GM23338 (cell line): Measurements from ENCODE around the gene ZNF610. TPM values are rescaled to one million over a fixed set of nuclear protein-coding genes. Genes with fewer than 3 reads are reported as not detected.
A peak's percentile ranks its signal among the peaks of the same experiment; 100 is the strongest.

Source experiments
- ATAC-seq: fragments of 200-7000 bp; cut with Tn5 transposase; 3 replicates; pipeline ENCODE4 v1.9.1; 2020
- DNase-seq: peaks from one replicate; pipeline ENCODE4 v3.0.0-alpha.2; 2015; ENCODE audit warnings: low spot score
- H2AFZ ChIP-seq: fragments of 200-600 bp; sonication (generic); 2 replicates; pipeline ENCODE4 v1.8.0; 2016; ENCODE audit warnings: antibody characterized with exemption, mild to moderate bottlenecking, moderate library complexity
- H3F3A ChIP-seq: fragments of 200-600 bp; sonication (generic); replicated peaks from 2 replicates; pipeline ENCODE4 v1.8.0; 2017; ENCODE audit warnings: antibody characterized with exemption, mixed run types, low read depth
- H3K27ac ChIP-seq: fragments of 200-600 bp; sonication (generic); 2 replicates; pipeline ENCODE4 v1.6.1; 2016; ENCODE audit warnings: low read depth
- H3K27me3 ChIP-seq: fragments of 200-600 bp; sonication (generic); 2 replicates; pipeline ENCODE4 v1.8.0; 2016; ENCODE audit warnings: mild to moderate bottlenecking, mixed run types, moderate library complexity; ENCODE audit not compliant: insufficient read depth
- H3K36me3 ChIP-seq: fragments of 200-600 bp; sonication (generic); 2 replicates; pipeline ENCODE4 v1.8.0; 2016; ENCODE audit warnings: mild to moderate bottlenecking; ENCODE audit not compliant: insufficient read depth
- H3K4me1 ChIP-seq: fragments of 200-600 bp; sonication (generic); 2 replicates; pipeline ENCODE4 v1.8.0; 2016; ENCODE audit warnings: mild to moderate bottlenecking, moderate library complexity; ENCODE audit not compliant: insufficient read depth
- H3K4me2 ChIP-seq: fragments of 200-600 bp; sonication (generic); 2 replicates; pipeline ENCODE4 v1.7.1; 2017; ENCODE audit warnings: mixed run types
- H3K4me3 ChIP-seq: fragments of 200-600 bp; sonication (generic); 2 replicates; pipeline ENCODE4 v1.6.1; 2016; ENCODE audit warnings: mixed run types
- H3K79me2 ChIP-seq: fragments of 200-600 bp; sonication (generic); replicated peaks from 2 replicates; pipeline ENCODE4 v1.8.0; 2017; ENCODE audit warnings: mild to moderate bottlenecking; ENCODE audit not compliant: insufficient read depth
- H3K9me2 ChIP-seq: fragments of 200-600 bp; sonication (generic); 2 replicates; pipeline ENCODE4 v1.8.0; 2017; ENCODE audit not compliant: insufficient read depth
- H4K20me1 ChIP-seq: fragments of 200-600 bp; sonication (generic); replicated peaks from 2 replicates; pipeline ENCODE4 v1.8.0; 2017; ENCODE audit warnings: mild to moderate bottlenecking; ENCODE audit not compliant: insufficient read depth
- H3K27ac Mint-ChIP-seq: 2 replicates; pipeline ENCODE4 v1.8.0; 2020; ENCODE audit warnings: inconsistent platforms, mild to moderate bottlenecking, moderate library complexity, mixed read lengths
- H3K27me3 Mint-ChIP-seq: 3 replicates; pipeline ENCODE4 v1.8.0; 2022; ENCODE audit warnings: low read depth, mild to moderate bottlenecking, moderate library complexity, mixed read lengths, inconsistent platforms; ENCODE audit not compliant: insufficient read depth, poor library complexity
- H3K36me3 Mint-ChIP-seq: 3 replicates; pipeline ENCODE4 v1.8.0; 2021; ENCODE audit warnings: low read depth, mild to moderate bottlenecking, inconsistent platforms, moderate library complexity, mixed read lengths
- H3K4me1 Mint-ChIP-seq: 3 replicates; pipeline ENCODE4 v1.8.0; 2020; ENCODE audit warnings: mild to moderate bottlenecking, inconsistent platforms, mixed read lengths
- H3K4me3 Mint-ChIP-seq: 3 replicates; pipeline ENCODE4 v1.8.0; 2021; ENCODE audit warnings: moderate library complexity, mild to moderate bottlenecking, inconsistent platforms, mixed read lengths
- H3K9me3 Mint-ChIP-seq: 3 replicates; pipeline ENCODE4 v1.8.0; 2020; ENCODE audit warnings: moderate library complexity, mild to moderate bottlenecking, inconsistent platforms, mixed read lengths
- CREB1 ChIP-seq: fragments of 250-450 bp; sonication (Bioruptor Pico); IDR thresholded peaks from 2 replicates; pipeline ENCODE4 v1.5.0; 2020; ENCODE audit warnings: low read depth, mild to moderate bottlenecking, moderate library complexity
- CTCF ChIP-seq, 2 experiments: fragments of 200-600 bp in 1 of 2; sonication (generic) in 1 of 2; conservative IDR thresholded peaks; 2 replicates each; pipeline versions ENCODE4 v1.5.1 to v1.6.1; 2016 to 2017; ENCODE audit warnings: antibody characterized with exemption in 2 of 2, low read depth in 2 of 2, mild to moderate bottlenecking in 2 of 2, moderate library complexity in 1 of 2
- ETS1 ChIP-seq: IDR thresholded peaks from 2 replicates; pipeline ENCODE4 v1.6.1; 2016; ENCODE audit warnings: antibody characterized with exemption
- EZH2 ChIP-seq: fragments of 200-600 bp; sonication (generic); IDR thresholded peaks from one replicate; pipeline ENCODE4 v1.8.0; 2017; ENCODE audit warnings: antibody characterized with exemption, mild to moderate bottlenecking, low read depth; ENCODE audit not compliant: unreplicated experiment
- EZH2phosphoT487 ChIP-seq: fragments of 200-600 bp; sonication (generic); IDR thresholded peaks from one replicate; pipeline ENCODE4 v1.8.1; 2018; ENCODE audit warnings: antibody characterized with exemption; ENCODE audit not compliant: unreplicated experiment
- JUNB ChIP-seq: IDR thresholded peaks from one replicate; pipeline ENCODE4 v1.6.1; 2016; ENCODE audit warnings: antibody characterized with exemption; ENCODE audit not compliant: unreplicated experiment
- POLR2AphosphoS5 ChIP-seq: IDR thresholded peaks from 2 replicates; pipeline ENCODE4 v1.6.1; 2016; ENCODE audit warnings: antibody characterized with exemption, low read depth
- ZNF114 ChIP-seq: fragments of 250-450 bp; sonication (Bioruptor Pico); IDR thresholded peaks from 2 replicates; pipeline ENCODE4 v1.5.0; 2020; ENCODE audit warnings: mild to moderate bottlenecking, moderate library complexity
- ZNF462 ChIP-seq: fragments of 250-450 bp; sonication (Bioruptor Pico); IDR thresholded peaks from 2 replicates; pipeline ENCODE4 v1.5.0; 2020; ENCODE audit warnings: mild to moderate bottlenecking, moderate library complexity
- polyA plus RNA-seq: library from polyadenylated mRNA; unstranded; fragments of >200 nt; fragmentation: Nextera tagmentation; extraction: Ambion mirVana; gene quantifications from 2 replicates; pipeline ENCODE4 v1.2.1, GENCODE V29; 2016
- total RNA-seq: library from RNA; depleted of rRNA; stranded (reverse); fragments of >200 nt; shearing (Covaris generic); gene quantifications from 2 replicates; pipeline ENCODE4 v1.2.3, GENCODE V29; 2014

Gene ZNF610
- total and polyA plus RNA-seq, 2 experiments from 2014 or later = 4.7 to 6.3 TPM

- Mint-ChIP-seq H3K27me3 (peaks cover 2% of the 10 kb centered on the region), H3K27ac (peak overlapping the region; percentile 92), H3K4me3 (peak overlapping the region; percentile 89), H3K36me3 (peaks cover 60% of the 10 kb centered on the region), H3K9me3 (peaks cover 5% of the 10 kb centered on the region; the same call in 1 of the 3 replicates), H3K4me1 (peaks cover 6% of the 10 kb centered on the region)
- peaks cover 24% of the 10 kb centered on the region for H3K36me3 ChIP-seq
- no peaks in the 10 kb centered on the region; the same call in 1 of the 2 replicates for H3K4me1 ChIP-seq
- peak overlapping the region; percentile 99 for H3K4me3 ChIP-seq
- no peaks in the 10 kb centered on the region for H3K27me3 ChIP-seq
- no peak for TF ChIP-seq CREB1 (CRISPR knock-in tag)
- TF ChIP-seq POLR2AphosphoS5 = no peak
- no peak for TF ChIP-seq JUNB
- TF ChIP-seq EZH2 = no peak
- TF ChIP-seq ZNF114 = no peak
- no peak for TF ChIP-seq ETS1
- no peak for TF ChIP-seq EZH2phosphoT487
- peak overlapping the region; percentile 100 for H3K4me2 ChIP-seq
- H3K9me2 ChIP-seq = no peaks in the 10 kb centered on the region
- DNase-seq = no peak
- peaks cover 17% of the 10 kb centered on the region for H4K20me1 ChIP-seq
- peaks cover 19% of the 10 kb centered on the region for H3K79me2 ChIP-seq
- peak; percentile 25 for ATAC-seq
- peaks cover 7% of the 10 kb centered on the region; the same call in 1 of the 2 replicates for H3F3A ChIP-seq
- no peak overlapping the region for H3K27ac ChIP-seq
- peak overlapping the region; percentile 99 for H2AFZ ChIP-seq
These were observed 38.3 kb upstream of the ZNF610 start for GRCh38 chr19:52297601-52298364.

- no peak overlapping the region for H2AFZ ChIP-seq
- no peaks in the 10 kb centered on the region for H3K27me3 ChIP-seq
- no peak overlapping the region for H3K27ac ChIP-seq
- H3K4me2 ChIP-seq = no peak overlapping the region
- Mint-ChIP-seq H3K9me3 (peaks cover 73% of the 10 kb centered on the region), H3K36me3 (peaks cover 98% of the 10 kb centered on the region), H3K27me3 (peaks cover 2% of the 10 kb centered on the region), H3K27ac (no peak overlapping the region), H3K4me3 (no peak overlapping the region), H3K4me1 (no peaks in the 10 kb centered on the region)
- H3K79me2 ChIP-seq = 0 out of 2 replicates have a peak, but pooled peaks cover 4% of the 10 kb centered on the region
- H3K4me1 ChIP-seq = no peaks in the 10 kb centered on the region
- peak; percentile 58 for DNase-seq
- peaks cover 62% of the 10 kb centered on the region for H3K36me3 ChIP-seq
- no peak for ATAC-seq
- H3F3A ChIP-seq = no peaks in the 10 kb centered on the region
- no peaks in the 10 kb centered on the region; the same call in 1 of the 2 replicates for H4K20me1 ChIP-seq
- H3K4me3 ChIP-seq = no peak overlapping the region
- no peaks in the 10 kb centered on the region for H3K9me2 ChIP-seq
- TF ChIP-seq ETS1 (no peak), ZNF462 (CRISPR knock-in tag) (no peak), JUNB (no peak), CTCF (conservative IDR thresholded peaks at IDR 0.05; ENCODE audit: low read depth in 2 of 2) (no peak)
These were observed 28.8 kb upstream of the ZNF610 start for GRCh38 chr19:52307275-52307674.
